SK-N-SH (cell line): ENCODE data around the gene CNNM3. TPM values are rescaled to one million over a fixed set of nuclear protein-coding genes. Genes with fewer than 3 reads are reported as not detected.

Experiments used
- CTCF ChIA-PET: fragments of 300-600, 350-600 bp; formaldehyde crosslinking; extraction: SDS; loops from one replicate; lab custom pipeline; 2021; lab: Yijun Ruan, JAX
- POLR2A ChIA-PET: fragments of 350-600 bp; sonication (Branson Sonifier 250); formaldehyde crosslinking; extraction: SDS; loops from one replicate; lab custom pipeline; 2020; ENCODE audit warnings: antibody characterized with exemption, inconsistent platforms; lab: Yijun Ruan, JAX
- DNase-seq: peaks from one replicate; pipeline ENCODE4 v3.0.0; 2012
- H2AFZ ChIP-seq: fragments of 200-600 bp; sonication (generic); 2 replicates; pipeline ENCODE4 v1.8.1; 2016; ENCODE audit warnings: antibody characterized with exemption, mild to moderate bottlenecking, low read depth
- H3F3A ChIP-seq: fragments of 200-600 bp; sonication (generic); replicated peaks from 2 replicates; pipeline ENCODE3; 2016; ENCODE audit warnings: antibody characterized with exemption, mild to moderate bottlenecking; ENCODE audit not compliant: insufficient read depth
- H3K27ac ChIP-seq, 2 experiments: fragments of 200-500 bp in 1 of 2; fragments of 200-600 bp in 1 of 2; sonication (Bioruptor generic) in 1 of 2; sonication (generic), shearing (Covaris generic) in 1 of 2; 2 replicates each; pipeline versions ENCODE4 v1.5.1 to v1.6.1; 2014 to 2016; ENCODE audit warnings: low read depth in 2 of 2, inconsistent platforms in 1 of 2, low read length in 1 of 2, mild to moderate bottlenecking in 1 of 2, mixed read lengths in 1 of 2
- H3K27me3 ChIP-seq: fragments of 200-600 bp; sonication (generic), shearing (Covaris generic); 2 replicates; pipeline ENCODE4 v1.6.1; 2016; ENCODE audit warnings: mixed run types; ENCODE audit not compliant: insufficient read depth
- H3K36me3 ChIP-seq, 2 experiments: fragments of 200-500 bp in 1 of 2; fragments of 200-600 bp in 1 of 2; sonication (Bioruptor generic) in 1 of 2; sonication (generic) in 1 of 2; replicated peaks in 1 of 2; 2 replicates each; pipeline versions ENCODE3 to v1.5.1; 2014 to 2016; ENCODE audit warnings: low read length in 1 of 2, mild to moderate bottlenecking in 1 of 2; ENCODE audit not compliant: insufficient read depth in 2 of 2, control insufficient read depth in 1 of 2
- H3K4me1 ChIP-seq, 2 experiments: fragments of 200-500 bp in 1 of 2; fragments of 200-600 bp in 1 of 2; sonication (Bioruptor generic) in 1 of 2; sonication (generic), shearing (Covaris generic) in 1 of 2; 2 replicates each; pipeline versions ENCODE4 v1.5.1 to v1.6.1; 2014 to 2016; ENCODE audit warnings: low read depth in 1 of 2, low read length in 1 of 2, mixed run types in 1 of 2; ENCODE audit not compliant: insufficient read depth in 2 of 2, control insufficient read depth in 1 of 2
- H3K4me2 ChIP-seq: fragments of 200-600 bp; sonication (generic), shearing (Covaris generic); 2 replicates; pipeline ENCODE4 v1.6.1; 2017; ENCODE audit warnings: mixed run types
- H3K4me3 ChIP-seq, 2 experiments: fragments of 200-500 bp in 1 of 2; fragments of 200-600 bp in 1 of 2; sonication (Bioruptor generic) in 1 of 2; sonication (generic), shearing (Covaris generic) in 1 of 2; 2 replicates each; pipeline versions ENCODE4 v1.5.1 to v1.8.1; 2014 to 2016; ENCODE audit warnings: low read depth in 2 of 2, inconsistent platforms in 1 of 2, low read length in 1 of 2, mild to moderate bottlenecking in 1 of 2, mixed read lengths in 1 of 2, moderate library complexity in 1 of 2
- H3K79me2 ChIP-seq: fragments of 200-600 bp; sonication (generic); 2 replicates; pipeline ENCODE4 v1.8.1; 2017; ENCODE audit warnings: mild to moderate bottlenecking; ENCODE audit not compliant: insufficient read depth
- H3K9ac ChIP-seq: fragments of 200-600 bp; sonication (generic); 2 replicates; pipeline ENCODE4 v1.6.1; 2017; ENCODE audit warnings: mixed run types
- H3K9me2 ChIP-seq: fragments of 200-600 bp; sonication (generic); 2 replicates; pipeline ENCODE4 v1.6.1; 2017; ENCODE audit warnings: mixed run types
- H3K9me3 ChIP-seq: fragments of 200-600 bp; sonication (generic); 2 replicates; pipeline ENCODE4 v1.6.1; 2017; ENCODE audit warnings: mixed run types, mild to moderate bottlenecking, moderate library complexity
- H4K20me1 ChIP-seq: fragments of 200-600 bp; sonication (generic); 2 replicates; pipeline ENCODE4 v1.6.1; 2017; ENCODE audit warnings: mild to moderate bottlenecking, mixed run types; ENCODE audit not compliant: insufficient read depth
- CHD2 ChIP-seq: fragments of 150-350 bp; IDR thresholded peaks from 2 replicates; pipeline ENCODE4 v1.6.1; 2018; ENCODE audit warnings: low read length; ENCODE audit not compliant: partially characterized antibody
- CTCF ChIP-seq: fragments of 200-600 bp; sonication (generic); IDR thresholded peaks from 2 replicates; pipeline ENCODE4 v1.6.1; 2017; ENCODE audit warnings: antibody characterized with exemption, mild to moderate bottlenecking, moderate library complexity
- ELF1 ChIP-seq: IDR thresholded peaks from 2 replicates; pipeline ENCODE4 v1.4.0; 2012
- GATA2 ChIP-seq: sonication (generic); formaldehyde crosslinking; IDR thresholded peaks from 2 replicates; pipeline ENCODE4 v1.5.0; 2020; ENCODE audit warnings: mild to moderate bottlenecking, missing genetic modification reagents
- JUND ChIP-seq: IDR thresholded peaks from 2 replicates; pipeline ENCODE4 v1.4.0; 2012
- MAX ChIP-seq: IDR thresholded peaks from 2 replicates; pipeline ENCODE4 v1.4.0; 2012; ENCODE audit warnings: low read depth
- MEF2A ChIP-seq: IDR thresholded peaks from 2 replicates; pipeline ENCODE4 v1.4.0; 2012; ENCODE audit warnings: low read depth, borderline replicate concordance
- MXI1 ChIP-seq: IDR thresholded peaks from 2 replicates; pipeline ENCODE4 v1.6.1; 2012; ENCODE audit warnings: mild to moderate bottlenecking, low read depth, low read length, improper control_type of control experiment
- PBX3 ChIP-seq: IDR thresholded peaks from 2 replicates; pipeline ENCODE4; 2012
- RAD21 ChIP-seq: IDR thresholded peaks from 2 replicates; pipeline ENCODE4 v1.6.1; 2012; ENCODE audit warnings: mild to moderate bottlenecking, low read length
- RCOR1 ChIP-seq: fragments of 150-350 bp; IDR thresholded peaks from 2 replicates; pipeline ENCODE4 v1.6.1; 2017; ENCODE audit warnings: antibody characterized with exemption, low read length
- RFX5 ChIP-seq: IDR thresholded peaks from 2 replicates; pipeline ENCODE4 v1.6.1; 2012; ENCODE audit warnings: mild to moderate bottlenecking, improper control_type of control experiment, low read length
- SMC3 ChIP-seq: IDR thresholded peaks from 2 replicates; pipeline ENCODE4 v1.6.1; 2012; ENCODE audit warnings: low read depth, low read length, improper control_type of control experiment
- TAF1 ChIP-seq: IDR thresholded peaks from 2 replicates; pipeline ENCODE4 v1.6.1; 2012; ENCODE audit warnings: low read depth, mild to moderate bottlenecking, low read length, moderate library complexity, borderline replicate concordance
- TCF12 ChIP-seq: IDR thresholded peaks from 2 replicates; pipeline ENCODE4 v1.4.0; 2012
- USF1 ChIP-seq: IDR thresholded peaks from 2 replicates; pipeline ENCODE4 v1.4.0; 2012; ENCODE audit warnings: low read depth, borderline replicate concordance
- USF2 ChIP-seq: fragments of 150-350 bp; IDR thresholded peaks from 2 replicates; pipeline ENCODE4 v1.6.1; 2017; ENCODE audit warnings: antibody characterized with exemption, low read length, low read depth, borderline replicate concordance
- ZBTB33 ChIP-seq: IDR thresholded peaks from 2 replicates; pipeline ENCODE4 v1.4.0; 2012; ENCODE audit warnings: low read depth, borderline replicate concordance
- WGBS: methylation state at CpG from one replicate; pipeline ENCODE4 v1.1.6; 2017; ENCODE audit warnings: low lambda C conversion rate; 5-methylcytosine and 5-hydroxymethylcytosine counted together
- polyA plus RNA-seq, 3 experiments: library from polyadenylated mRNA; depleted of rRNA; stranded (reverse); fragments of >200 nt; gene quantifications; 2 replicates each; pipeline ENCODE4 v1.2.3, GENCODE V29; 2012

Gene CNNM3
- polyA plus RNA-seq, 1 of the 3 experiments (the other 2 are of a cell fraction) = 14.7 TPM

- no peaks in the 10 kb centered on the region for H3K9me3 ChIP-seq
- peaks cover 0 to 12% of the 10 kb centered on the region in 2 experiments; a peak in 1 of 4 replicates for H3K4me1 ChIP-seq
- ChIA-PET POLR2A (interaction anchor here (0.5 to 1.1 kb wide), 2 partner anchors 40 to 62 kb away, joined by 4 to 5 read pairs; partner anchors contain the start of gene CNNM4), CTCF (interaction anchor here (0.5 to 4.1 kb wide), 27 partner anchors 9 to 480 kb away, joined by 3 to 31 read pairs (median 4); partner anchors contain the start of genes ANKRD39, CNNM3, CNNM4 and KANSL3)
- no peak overlapping the region for H3K4me2 ChIP-seq
- H3K27ac ChIP-seq = peak overlapping the region in 1 of 2 experiments; percentile 4; a peak in 1 of 4 replicates
- DNase-seq = peak; percentile 93
- H4K20me1 ChIP-seq = no peaks in the 10 kb centered on the region
- no peaks in the 10 kb centered on the region for H3F3A ChIP-seq
- no peaks in the 10 kb centered on the region for H3K36me3 ChIP-seq
- no peaks in the 10 kb centered on the region for H3K9me2 ChIP-seq
- no peak overlapping the region for H2AFZ ChIP-seq
- peak overlapping the region in 1 of 2 experiments; percentile 40; a peak in 1 of 4 replicates for H3K4me3 ChIP-seq
- no peak for TF ChIP-seq PBX3
- no peak for TF ChIP-seq USF1
- TF ChIP-seq CTCF = peak; percentile 81
- no peak for TF ChIP-seq TAF1
- peak; percentile 84 for TF ChIP-seq RAD21
- no peak for TF ChIP-seq JUND
- no peak for TF ChIP-seq MAX
- no peak for TF ChIP-seq GATA2 (CRISPR knock-in tag)
- TF ChIP-seq CHD2 = no peak
- no peak for TF ChIP-seq RFX5
- TF ChIP-seq MXI1 = no peak
- TF ChIP-seq ELF1 = no peak
- peak; percentile 85 for TF ChIP-seq SMC3
- TF ChIP-seq ZBTB33 = no peak
- no peak for TF ChIP-seq MEF2A
- no peak for TF ChIP-seq RCOR1
- TF ChIP-seq USF2 = no peak
- TF ChIP-seq TCF12 = no peak
- 39% methylated on average over 13 of the region's 15 CpGs for WGBS
- H3K9ac ChIP-seq = no peak overlapping the region
- no peaks in the 10 kb centered on the region for H3K79me2 ChIP-seq
- H3K27me3 ChIP-seq = no peaks in the 10 kb centered on the region
Measured at GRCh38 chr2:96801005-96801785, 14.9 kb upstream of the CNNM3 start.
